ENCODE data around the gene ARHGAP44.

Gene ARHGAP44

GRCh38 chr17:12996357-12996756 lies 207.1 kb downstream of the ARHGAP44 start:
- DNase-seq: no peak

- no peak for DNase-seq
Observed at GRCh38 chr17:12996941-12997340, 207.6 kb downstream of the ARHGAP44 start.

- no peak for DNase-seq
Observed at GRCh38 chr17:12998461-12998860, 209.2 kb downstream of the ARHGAP44 start.

GRCh38 chr17:12998874-12999273 lies 209.6 kb downstream of the ARHGAP44 start:
- no peak for DNase-seq

- no peak for DNase-seq
Observed at GRCh38 chr17:13000561-13000960, 211.3 kb downstream of the ARHGAP44 start.

- DNase-seq: peak in 1 of 2 experiments; percentile 31
Observed at GRCh38 chr17:13001991-13002615, 212.8 kb downstream of the ARHGAP44 start.

- peak; percentile 19 to 57 for DNase-seq
Observed at GRCh38 chr17:13002761-13003453, 213.6 kb downstream of the ARHGAP44 start.

GRCh38 chr17:13003454-13003851 lies 214.2 kb downstream of the ARHGAP44 start:
- no peak for DNase-seq

GRCh38 chr17:13003927-13004326 lies 214.6 kb downstream of the ARHGAP44 start:
- DNase-seq: no peak

- DNase-seq: no peak
Observed at GRCh38 chr17:13004336-13004735, 215.0 kb downstream of the ARHGAP44 start.

GRCh38 chr17:13005530-13005929 lies 216.2 kb downstream of the ARHGAP44 start:
- DNase-seq: no peak

- DNase-seq: no peak
Observed at GRCh38 chr17:13008461-13008860, 219.2 kb downstream of the ARHGAP44 start.

- no peak for DNase-seq
Observed at GRCh38 chr17:13010959-13011358, 221.7 kb downstream of the ARHGAP44 start.

- no peak for DNase-seq
Observed at GRCh38 chr17:13014801-13015200, 225.5 kb downstream of the ARHGAP44 start.

GRCh38 chr17:13016881-13017654 lies 227.8 kb downstream of the ARHGAP44 start:
- peak in 1 of 2 experiments; percentile 26 for DNase-seq

- peak; percentile 97 to 98 for DNase-seq
Observed at GRCh38 chr17:13017655-13018459, 228.6 kb downstream of the ARHGAP44 start, which contains the start of gene ELAC2. ELAC2 (minus strand) TSS chr17:13018027; CDS start chr17:13017947, 80 bp downstream.

- DNase-seq: peak; percentile 49 to 55
Observed at GRCh38 chr17:13024016-13024415, 234.7 kb downstream of the ARHGAP44 start.

GRCh38 chr17:13024526-13025257 lies 235.4 kb downstream of the ARHGAP44 start:
- DNase-seq: peak; percentile 62 to 68

- DNase-seq: no peak
Observed at GRCh38 chr17:13025258-13025627, 235.9 kb downstream of the ARHGAP44 start.

GRCh38 chr17:13025687-13026086 lies 236.4 kb downstream of the ARHGAP44 start:
- DNase-seq: no peak

- no peak for DNase-seq
Observed at GRCh38 chr17:13027246-13027645, 237.9 kb downstream of the ARHGAP44 start.

- no peak for DNase-seq
Observed at GRCh38 chr17:13029340-13029739, 240.0 kb downstream of the ARHGAP44 start.

Measured in NCI-H524 (cell line).